ENCODE measurements around the gene IQSEC3. TPM values are rescaled to one million over a fixed set of nuclear protein-coding genes. Genes with fewer than 3 reads are reported as not detected.

The IQSEC3 gene
- total RNA-seq, 1 experiment from 2014 or later = 1.7 TPM

DNA sequence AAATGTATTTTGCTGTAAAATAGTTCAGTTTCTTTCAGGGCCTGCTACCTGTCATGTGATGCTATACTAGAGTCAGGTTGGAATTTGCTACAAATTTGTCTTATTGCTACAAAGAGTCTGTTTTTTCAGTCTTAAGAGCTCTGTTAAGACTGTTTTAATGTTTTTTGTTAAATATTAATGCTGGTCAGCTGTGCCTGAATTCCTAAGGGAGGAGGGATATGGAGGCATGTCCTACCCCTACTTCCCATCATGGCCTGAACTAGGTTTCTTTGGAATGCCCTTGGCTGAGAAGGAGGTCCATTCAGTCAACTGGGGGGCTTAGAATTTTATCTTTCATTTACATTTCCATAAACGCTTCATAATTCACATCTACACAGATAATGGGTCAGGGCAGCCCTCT, 30.0 kb downstream of the IQSEC3 start (continued):
- TF ChIP-seq, protein P1, sequence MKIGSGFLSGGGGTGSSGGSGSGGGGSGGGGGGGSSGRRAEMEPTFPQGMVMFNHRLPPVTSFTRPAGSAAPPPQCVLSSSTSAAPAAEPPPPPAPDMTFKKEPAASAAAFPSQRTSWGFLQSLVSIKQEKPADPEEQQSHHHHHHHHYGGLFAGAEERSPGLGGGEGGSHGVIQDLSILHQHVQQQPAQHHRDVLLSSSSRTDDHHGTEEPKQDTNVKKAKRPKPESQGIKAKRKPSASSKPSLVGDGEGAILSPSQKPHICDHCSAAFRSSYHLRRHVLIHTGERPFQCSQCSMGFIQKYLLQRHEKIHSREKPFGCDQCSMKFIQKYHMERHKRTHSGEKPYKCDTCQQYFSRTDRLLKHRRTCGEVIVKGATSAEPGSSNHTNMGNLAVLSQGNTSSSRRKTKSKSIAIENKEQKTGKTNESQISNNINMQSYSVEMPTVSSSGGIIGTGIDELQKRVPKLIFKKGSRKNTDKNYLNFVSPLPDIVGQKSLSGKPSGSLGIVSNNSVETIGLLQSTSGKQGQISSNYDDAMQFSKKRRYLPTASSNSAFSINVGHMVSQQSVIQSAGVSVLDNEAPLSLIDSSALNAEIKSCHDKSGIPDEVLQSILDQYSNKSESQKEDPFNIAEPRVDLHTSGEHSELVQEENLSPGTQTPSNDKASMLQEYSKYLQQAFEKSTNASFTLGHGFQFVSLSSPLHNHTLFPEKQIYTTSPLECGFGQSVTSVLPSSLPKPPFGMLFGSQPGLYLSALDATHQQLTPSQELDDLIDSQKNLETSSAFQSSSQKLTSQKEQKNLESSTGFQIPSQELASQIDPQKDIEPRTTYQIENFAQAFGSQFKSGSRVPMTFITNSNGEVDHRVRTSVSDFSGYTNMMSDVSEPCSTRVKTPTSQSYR (CRISPR knock-in tag; IDR thresholded peaks at IDR 0.05) = no peak
- no peak for TF ChIP-seq FOXP1 (CRISPR knock-in tag; IDR thresholded peaks at IDR 0.05; ENCODE audit: borderline replicate concordance)
- no peak for TF ChIP-seq ESRRA (CRISPR knock-in tag; IDR thresholded peaks at IDR 0.05; ENCODE audit: borderline replicate concordance)
- TF ChIP-seq ZNF416 (CRISPR knock-in tag; IDR thresholded peaks at IDR 0.05) = no peak
- TF ChIP-seq, protein P2, sequence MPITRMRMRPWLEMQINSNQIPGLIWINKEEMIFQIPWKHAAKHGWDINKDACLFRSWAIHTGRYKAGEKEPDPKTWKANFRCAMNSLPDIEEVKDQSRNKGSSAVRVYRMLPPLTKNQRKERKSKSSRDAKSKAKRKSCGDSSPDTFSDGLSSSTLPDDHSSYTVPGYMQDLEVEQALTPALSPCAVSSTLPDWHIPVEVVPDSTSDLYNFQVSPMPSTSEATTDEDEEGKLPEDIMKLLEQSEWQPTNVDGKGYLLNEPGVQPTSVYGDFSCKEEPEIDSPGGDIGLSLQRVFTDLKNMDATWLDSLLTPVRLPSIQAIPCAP (CRISPR knock-in tag; IDR thresholded peaks at IDR 0.05) = no peak
- TF ChIP-seq NFATC4 (CRISPR knock-in tag; IDR thresholded peaks at IDR 0.05) = no peak

DNA sequence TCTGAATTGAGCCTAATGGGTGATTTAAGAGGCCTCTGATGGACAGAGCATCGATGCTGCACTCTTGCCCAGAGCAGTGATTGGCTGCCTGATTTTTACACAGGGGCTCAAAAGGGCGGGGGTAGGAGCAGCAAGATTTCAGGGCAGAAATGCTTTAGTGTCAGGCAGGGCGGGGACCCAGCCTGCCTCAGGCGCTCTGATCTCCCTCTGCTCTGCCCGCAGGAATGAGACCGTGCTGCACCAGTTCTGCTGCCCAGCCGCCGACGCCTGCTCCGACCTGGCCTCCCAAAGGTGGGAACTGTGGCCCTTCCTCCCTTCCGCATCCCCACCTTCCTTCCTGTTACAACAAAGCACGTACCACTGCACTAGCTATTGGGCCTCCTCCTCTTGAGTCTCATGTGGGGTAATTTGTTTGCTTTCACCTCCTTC, 32.4 kb downstream of the IQSEC3 start:
- Mint-ChIP-seq H3K36me3 (no peaks in the 10 kb centered on the region), H3K4me1 (peaks cover 40% of the 10 kb centered on the region), H3K27ac (no peak overlapping the region), H3K4me3 (peak overlapping the region; percentile 47), H3K9me3 (peaks cover under 1% of the 10 kb centered on the region; the same call in 1 of the 2 replicates), H3K27me3 (ENCODE audit: low read depth) (peaks cover 10% of the 10 kb centered on the region)
- ChIA-PET CTCF (interaction anchor here (0.6 to 1.5 kb wide), 3 partner anchors 17 to 121 kb away, joined by 3 to 6 read pairs (median 5); no protein-coding TSS in a partner anchor), POLR2A (no interaction called here)
- DNase-seq (ENCODE audit: low spot score) (peak; percentile 39), ATAC-seq (peak; percentile 65)
- TF ChIP-seq, protein P3, sequence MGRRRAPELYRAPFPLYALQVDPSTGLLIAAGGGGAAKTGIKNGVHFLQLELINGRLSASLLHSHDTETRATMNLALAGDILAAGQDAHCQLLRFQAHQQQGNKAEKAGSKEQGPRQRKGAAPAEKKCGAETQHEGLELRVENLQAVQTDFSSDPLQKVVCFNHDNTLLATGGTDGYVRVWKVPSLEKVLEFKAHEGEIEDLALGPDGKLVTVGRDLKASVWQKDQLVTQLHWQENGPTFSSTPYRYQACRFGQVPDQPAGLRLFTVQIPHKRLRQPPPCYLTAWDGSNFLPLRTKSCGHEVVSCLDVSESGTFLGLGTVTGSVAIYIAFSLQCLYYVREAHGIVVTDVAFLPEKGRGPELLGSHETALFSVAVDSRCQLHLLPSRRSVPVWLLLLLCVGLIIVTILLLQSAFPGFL (CRISPR knock-in tag; IDR thresholded peaks at IDR 0.05; ENCODE audit: borderline replicate concordance) = no peak
- TF ChIP-seq SP1 (CRISPR knock-in tag; conservative IDR thresholded peaks at IDR 0.05) = 0 out of 2 replicates have a peak, but pooled peaks have one; percentile 12

DNA sequence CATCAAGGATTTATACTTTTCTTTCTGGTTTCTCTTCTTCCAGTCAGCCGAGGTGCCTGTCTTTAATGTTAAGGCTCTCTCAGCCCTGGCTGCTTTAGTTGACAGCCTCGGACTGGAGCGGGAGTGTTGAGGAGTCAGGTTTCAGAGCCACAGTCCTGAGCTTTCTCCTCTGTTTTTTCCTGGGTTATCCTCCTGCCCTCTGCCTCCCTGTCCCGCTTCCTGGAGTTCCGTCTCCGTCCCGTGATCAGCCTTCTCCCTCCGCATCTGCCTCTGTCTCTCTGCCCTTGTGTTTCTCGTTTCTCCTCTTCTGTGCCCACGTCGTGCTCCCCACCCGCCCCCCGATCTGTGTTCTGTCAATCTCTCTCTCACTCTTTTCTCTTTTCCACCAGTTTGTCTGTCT, 33.0 kb downstream of the IQSEC3 start:
- DNase-seq (ENCODE audit: low spot score) (no peak), ATAC-seq (peak; percentile 73)
- peaks cover 10% of the 10 kb centered on the region for H3K27me3 Mint-ChIP-seq (ENCODE audit: low read depth)
- CTCF ChIA-PET = interaction anchor here (0.6 to 1.5 kb wide), 3 partner anchors 17 to 120 kb away, joined by 3 to 6 read pairs (median 5); no protein-coding TSS in a partner anchor
- POLR2A ChIA-PET = no interaction called here
- peak overlapping the region; percentile 47 for H3K4me3 Mint-ChIP-seq
- H3K9me3 Mint-ChIP-seq = no peaks in the 10 kb centered on the region
- H3K4me1 Mint-ChIP-seq = peaks cover 43% of the 10 kb centered on the region
- no peaks in the 10 kb centered on the region for H3K36me3 Mint-ChIP-seq
- no peak overlapping the region for H3K27ac Mint-ChIP-seq
- TF ChIP-seq IRF2 (CRISPR knock-in tag; IDR thresholded peaks at IDR 0.05; ENCODE audit: borderline replicate concordance, low read depth) (no peak), ATF1 (CRISPR knock-in tag; IDR thresholded peaks at IDR 0.05) (no peak), JUN (CRISPR knock-in tag; IDR thresholded peaks at IDR 0.05) (no peak), ZNF121 (CRISPR knock-in tag; IDR thresholded peaks at IDR 0.05) (no peak), TEAD4 (CRISPR knock-in tag; IDR thresholded peaks at IDR 0.05) (no peak), GABPB1 (CRISPR knock-in tag; IDR thresholded peaks at IDR 0.05) (no peak), TP53 (CRISPR knock-in tag; IDR thresholded peaks at IDR 0.05) (no peak), ZNF396 (CRISPR knock-in tag; IDR thresholded peaks at IDR 0.05; ENCODE audit: borderline replicate concordance) (no peak), SMAD3 (CRISPR knock-in tag; IDR thresholded peaks at IDR 0.05; ENCODE audit: borderline replicate concordance) (no peak), FOXK1 (CRISPR knock-in tag; IDR thresholded peaks at IDR 0.05) (no peak), NR1H2 (CRISPR knock-in tag; IDR thresholded peaks at IDR 0.05) (no peak), NFYB (CRISPR knock-in tag; conservative IDR thresholded peaks at IDR 0.05; ENCODE audit: low read depth) (no peak), OVOL2 (CRISPR knock-in tag; IDR thresholded peaks at IDR 0.05; ENCODE audit: borderline replicate concordance) (no peak)
- TF ChIP-seq, protein P4, sequence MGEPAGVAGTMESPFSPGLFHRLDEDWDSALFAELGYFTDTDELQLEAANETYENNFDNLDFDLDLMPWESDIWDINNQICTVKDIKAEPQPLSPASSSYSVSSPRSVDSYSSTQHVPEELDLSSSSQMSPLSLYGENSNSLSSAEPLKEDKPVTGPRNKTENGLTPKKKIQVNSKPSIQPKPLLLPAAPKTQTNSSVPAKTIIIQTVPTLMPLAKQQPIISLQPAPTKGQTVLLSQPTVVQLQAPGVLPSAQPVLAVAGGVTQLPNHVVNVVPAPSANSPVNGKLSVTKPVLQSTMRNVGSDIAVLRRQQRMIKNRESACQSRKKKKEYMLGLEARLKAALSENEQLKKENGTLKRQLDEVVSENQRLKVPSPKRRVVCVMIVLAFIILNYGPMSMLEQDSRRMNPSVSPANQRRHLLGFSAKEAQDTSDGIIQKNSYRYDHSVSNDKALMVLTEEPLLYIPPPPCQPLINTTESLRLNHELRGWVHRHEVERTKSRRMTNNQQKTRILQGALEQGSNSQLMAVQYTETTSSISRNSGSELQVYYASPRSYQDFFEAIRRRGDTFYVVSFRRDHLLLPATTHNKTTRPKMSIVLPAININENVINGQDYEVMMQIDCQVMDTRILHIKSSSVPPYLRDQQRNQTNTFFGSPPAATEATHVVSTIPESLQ (CRISPR knock-in tag; IDR thresholded peaks at IDR 0.05) = no peak
- TF ChIP-seq, protein P5, sequence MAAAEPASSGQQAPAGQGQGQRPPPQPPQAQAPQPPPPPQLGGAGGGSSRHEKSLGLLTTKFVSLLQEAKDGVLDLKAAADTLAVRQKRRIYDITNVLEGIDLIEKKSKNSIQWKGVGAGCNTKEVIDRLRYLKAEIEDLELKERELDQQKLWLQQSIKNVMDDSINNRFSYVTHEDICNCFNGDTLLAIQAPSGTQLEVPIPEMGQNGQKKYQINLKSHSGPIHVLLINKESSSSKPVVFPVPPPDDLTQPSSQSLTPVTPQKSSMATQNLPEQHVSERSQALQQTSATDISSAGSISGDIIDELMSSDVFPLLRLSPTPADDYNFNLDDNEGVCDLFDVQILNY (CRISPR knock-in tag; IDR thresholded peaks at IDR 0.05) = no peak
- TF ChIP-seq, protein P6, sequence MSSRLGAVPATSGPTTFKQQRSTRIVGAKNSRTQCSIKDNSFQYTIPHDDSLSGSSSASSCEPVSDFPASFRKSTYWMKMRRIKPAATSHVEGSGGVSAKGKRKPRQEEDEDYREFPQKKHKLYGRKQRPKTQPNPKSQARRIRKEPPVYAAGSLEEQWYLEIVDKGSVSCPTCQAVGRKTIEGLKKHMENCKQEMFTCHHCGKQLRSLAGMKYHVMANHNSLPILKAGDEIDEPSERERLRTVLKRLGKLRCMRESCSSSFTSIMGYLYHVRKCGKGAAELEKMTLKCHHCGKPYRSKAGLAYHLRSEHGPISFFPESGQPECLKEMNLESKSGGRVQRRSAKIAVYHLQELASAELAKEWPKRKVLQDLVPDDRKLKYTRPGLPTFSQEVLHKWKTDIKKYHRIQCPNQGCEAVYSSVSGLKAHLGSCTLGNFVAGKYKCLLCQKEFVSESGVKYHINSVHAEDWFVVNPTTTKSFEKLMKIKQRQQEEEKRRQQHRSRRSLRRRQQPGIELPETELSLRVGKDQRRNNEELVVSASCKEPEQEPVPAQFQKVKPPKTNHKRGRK (CRISPR knock-in tag; IDR thresholded peaks at IDR 0.05; ENCODE audit: borderline replicate concordance) = no peak
- TF ChIP-seq, protein P7, sequence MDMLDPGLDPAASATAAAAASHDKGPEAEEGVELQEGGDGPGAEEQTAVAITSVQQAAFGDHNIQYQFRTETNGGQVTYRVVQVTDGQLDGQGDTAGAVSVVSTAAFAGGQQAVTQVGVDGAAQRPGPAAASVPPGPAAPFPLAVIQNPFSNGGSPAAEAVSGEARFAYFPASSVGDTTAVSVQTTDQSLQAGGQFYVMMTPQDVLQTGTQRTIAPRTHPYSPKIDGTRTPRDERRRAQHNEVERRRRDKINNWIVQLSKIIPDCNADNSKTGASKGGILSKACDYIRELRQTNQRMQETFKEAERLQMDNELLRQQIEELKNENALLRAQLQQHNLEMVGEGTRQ (CRISPR knock-in tag; IDR thresholded peaks at IDR 0.05) = no peak
